DMS114 treated with DMSO at 0.1 percent for 48 hours (cell line): Measurements from ENCODE around the gene CEACAM1.
"Not testable (repeated sequence)": the region's sequence is repeated elsewhere in the genome, so short reads cannot be mapped to it uniquely, and the experiment has no call there.

Experiments
- DNase-seq: peaks from one replicate; lab custom pipeline; 2025; ENCODE audit not compliant: unreplicated experiment; lab: John Stamatoyannopoulos, UW

Gene CEACAM1

GRCh38 chr19:42477933-42478332, 50.3 kb downstream of the CEACAM1 start:
- DNase-seq: no peak

- no peak for DNase-seq
These were observed 51.2 kb downstream of the CEACAM1 start for GRCh38 chr19:42477117-42477516.

GRCh38 chr19:42475366-42475765, 52.9 kb downstream of the CEACAM1 start:
- no peak for DNase-seq

- no peak for DNase-seq
These were observed 53.5 kb downstream of the CEACAM1 start for GRCh38 chr19:42474743-42475142.

GRCh38 chr19:42473686-42474085, 54.6 kb downstream of the CEACAM1 start:
- DNase-seq: no peak

- no peak for DNase-seq
These were observed 55.7 kb downstream of the CEACAM1 start for GRCh38 chr19:42472402-42473147.

GRCh38 chr19:42471554-42472249, 56.6 kb downstream of the CEACAM1 start:
- DNase-seq: no peak

- no peak for DNase-seq
These were observed 58.7 kb downstream of the CEACAM1 start for GRCh38 chr19:42469311-42470235.

- no peak for DNase-seq
These were observed 59.9 kb downstream of the CEACAM1 start for GRCh38 chr19:42468273-42468796.

GRCh38 chr19:42467183-42467760, 61.0 kb downstream of the CEACAM1 start:
- DNase-seq: no peak

GRCh38 chr19:42466521-42467182, 61.6 kb downstream of the CEACAM1 start:
- DNase-seq: no peak

GRCh38 chr19:42465827-42466280, 62.4 kb downstream of the CEACAM1 start:
- DNase-seq: no peak

GRCh38 chr19:42461700-42462324, 66.5 kb downstream of the CEACAM1 start:
- DNase-seq: no peak

GRCh38 chr19:42461231-42461630, 67.0 kb downstream of the CEACAM1 start:
- DNase-seq: not testable (repeated sequence)

GRCh38 chr19:42459926-42460325, 68.4 kb downstream of the CEACAM1 start:
- no peak for DNase-seq
